ENCODE results near the gene ING4.

The ING4 gene

DNA sequence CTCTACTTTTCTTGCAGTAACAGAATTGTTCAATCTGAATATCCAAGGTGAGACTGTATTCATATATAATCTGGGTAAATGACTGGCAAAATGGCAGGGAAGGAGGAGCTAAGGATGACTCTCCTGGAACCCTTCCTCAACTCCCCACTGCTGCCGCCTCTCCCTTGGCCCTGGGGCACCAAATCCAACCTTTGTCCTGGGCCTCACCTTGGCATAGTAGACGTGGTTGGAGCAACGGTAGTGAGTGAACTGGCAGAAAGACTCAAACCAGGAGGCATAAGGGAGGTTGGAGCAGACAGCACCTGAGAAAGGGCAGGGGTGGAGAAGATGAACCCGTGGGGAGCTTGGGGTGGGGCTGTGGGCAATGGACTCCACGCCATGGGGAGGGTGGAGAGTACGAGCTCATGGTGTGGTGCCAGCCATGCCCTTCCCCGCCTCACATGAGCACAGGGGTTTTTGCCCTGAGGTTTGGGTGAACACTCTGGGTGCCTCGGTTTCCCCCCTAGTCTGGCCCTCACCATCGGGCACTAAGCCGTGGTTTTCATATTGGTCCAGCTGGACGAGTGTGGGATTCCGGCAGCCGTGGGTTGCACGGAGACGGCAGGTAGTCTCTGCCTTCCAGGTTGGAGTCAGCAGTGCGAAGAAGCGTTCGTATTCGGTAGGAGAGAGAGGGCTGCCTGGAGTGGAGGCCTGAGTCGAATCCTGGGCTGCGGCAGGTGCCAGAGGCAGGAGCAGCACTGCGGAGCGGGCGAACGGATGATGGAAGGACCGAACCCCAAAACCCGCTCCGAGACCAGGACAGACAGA lies 16.4 kb downstream of the ING4 start:
- H3K4me1 ChIP-seq (ENCODE audit: control insufficient read depth in 1 of 2, insufficient read depth in 2 of 2, low read length in 2 of 2): peaks cover 0 to 5% of the 10 kb centered on the region in 2 donors
- no peaks in the 10 kb centered on the region for H3K9me3 ChIP-seq (ENCODE audit: control insufficient read depth in 1 of 2, low read length in 2 of 2)
- H3K27ac ChIP-seq (ENCODE audit: low read length): peak overlapping the region; percentile 60
- peaks cover 12 to 23% of the 10 kb centered on the region in 2 donors for H3K36me3 ChIP-seq (ENCODE audit: control insufficient read depth in 1 of 2, insufficient read depth in 2 of 2, low read length in 2 of 2)
- no peaks in the 10 kb centered on the region for H3K27me3 ChIP-seq (ENCODE audit: low read depth, low read length)
- peak overlapping the region; percentile 61 to 62 for H3K4me3 ChIP-seq (ENCODE audit: low read depth in 1 of 2, low read length in 2 of 2)

DNA sequence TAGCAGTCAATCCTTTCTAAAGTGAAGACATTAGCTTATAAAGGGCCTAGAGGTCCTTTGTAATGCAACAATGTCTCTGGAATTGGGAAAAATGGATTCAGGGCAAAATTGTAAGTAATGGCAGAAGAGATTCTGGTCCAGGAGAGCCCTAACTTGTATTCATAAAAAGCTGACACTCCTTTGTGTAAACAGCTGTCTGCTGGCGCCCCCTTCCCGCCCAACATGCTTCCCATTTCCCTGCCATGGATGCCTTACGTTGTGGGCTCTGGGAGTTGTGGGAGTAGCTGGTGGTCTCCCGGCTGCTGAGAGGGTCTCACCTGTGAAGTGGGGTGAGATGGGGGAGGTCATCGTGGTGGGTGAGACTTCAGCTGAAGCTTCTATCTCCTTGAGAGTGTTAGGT lies 18.0 kb downstream of the ING4 start:
- Histone ChIP-seq H3K9me3 (ENCODE audit: control insufficient read depth in 1 of 2, low read length in 2 of 2) (no peaks in the 10 kb centered on the region), H3K4me1 (ENCODE audit: control insufficient read depth in 1 of 2, insufficient read depth in 2 of 2, low read length in 2 of 2) (peaks cover 0 to 5% of the 10 kb centered on the region in 2 donors), H3K36me3 (ENCODE audit: control insufficient read depth in 1 of 2, insufficient read depth in 2 of 2, low read length in 2 of 2) (peaks cover 0 to 7% of the 10 kb centered on the region in 2 donors), H3K27me3 (ENCODE audit: low read depth, low read length) (no peaks in the 10 kb centered on the region), H3K4me3 (ENCODE audit: low read depth in 1 of 2, low read length in 2 of 2) (no peak overlapping the region), H3K27ac (ENCODE audit: low read length) (no peak overlapping the region)

DNA sequence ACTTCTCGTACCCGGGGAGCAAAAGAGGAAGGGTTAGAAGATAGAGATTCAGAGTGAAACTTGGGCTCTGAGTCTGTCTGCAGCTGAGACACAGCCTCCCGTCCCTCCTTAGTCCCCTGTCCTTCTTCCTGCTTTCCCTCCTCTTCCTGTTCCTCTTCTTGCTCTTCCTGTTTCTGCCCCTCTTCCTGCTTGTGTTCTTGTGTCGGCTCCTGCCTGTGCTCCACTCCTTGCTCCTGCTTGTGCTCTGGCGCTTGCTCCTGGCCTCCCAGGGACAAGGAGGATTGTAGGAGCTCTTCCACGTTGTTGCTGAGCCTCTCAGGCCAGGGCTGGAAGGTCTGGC lies 18.7 kb downstream of the ING4 start:
- no peaks in the 10 kb centered on the region for H3K27me3 ChIP-seq (ENCODE audit: low read depth, low read length)
- peaks cover 0 to 7% of the 10 kb centered on the region in 2 donors for H3K36me3 ChIP-seq (ENCODE audit: control insufficient read depth in 1 of 2, insufficient read depth in 2 of 2, low read length in 2 of 2)
- H3K4me3 ChIP-seq (ENCODE audit: low read depth in 1 of 2, low read length in 2 of 2): no peak overlapping the region
- no peaks in the 10 kb centered on the region for H3K9me3 ChIP-seq (ENCODE audit: control insufficient read depth in 1 of 2, low read length in 2 of 2)
- H3K4me1 ChIP-seq (ENCODE audit: control insufficient read depth in 1 of 2, insufficient read depth in 2 of 2, low read length in 2 of 2): peaks cover 0 to 5% of the 10 kb centered on the region in 2 donors
- no peak overlapping the region for H3K27ac ChIP-seq (ENCODE audit: low read length)

DNA sequence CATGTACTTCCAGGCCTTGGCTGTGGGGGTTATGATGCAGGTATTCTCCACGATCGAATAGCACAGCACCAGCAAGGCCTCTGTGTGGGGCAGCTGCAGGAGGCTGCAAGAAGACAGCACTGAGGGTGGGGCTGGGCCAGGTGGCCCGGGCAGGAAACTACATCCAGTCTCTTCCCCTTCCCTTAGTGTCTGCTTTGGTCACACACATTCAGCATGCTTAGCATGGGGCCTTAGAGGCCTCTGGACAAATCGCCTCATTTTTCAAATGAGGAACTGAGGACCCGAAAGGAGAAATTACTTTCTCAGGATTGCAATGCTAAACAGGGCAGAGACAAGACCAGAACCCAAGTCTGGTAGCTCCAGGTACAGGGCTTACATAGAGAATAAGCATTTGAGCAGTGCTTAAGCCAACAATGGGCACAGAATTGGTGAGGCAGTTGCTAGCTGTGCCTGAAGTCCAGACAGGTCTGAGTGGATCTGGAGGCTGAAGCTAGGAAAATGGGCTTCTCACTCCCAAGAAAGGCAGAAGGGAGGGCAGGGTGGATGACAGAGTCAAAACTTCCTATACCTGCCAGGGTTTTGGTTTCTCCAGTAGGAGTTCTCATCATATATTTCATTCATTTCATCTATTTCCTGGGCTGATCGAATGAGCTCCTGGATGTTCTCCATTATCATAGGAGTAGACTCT lies 19.2 kb downstream of the ING4 start:
- Histone ChIP-seq H3K4me1 (ENCODE audit: control insufficient read depth in 1 of 2, insufficient read depth in 2 of 2, low read length in 2 of 2) (peaks cover 0 to 5% of the 10 kb centered on the region in 2 donors), H3K9me3 (ENCODE audit: control insufficient read depth in 1 of 2, low read length in 2 of 2) (no peaks in the 10 kb centered on the region), H3K27ac (ENCODE audit: low read length) (no peak overlapping the region), H3K27me3 (ENCODE audit: low read depth, low read length) (no peaks in the 10 kb centered on the region), H3K36me3 (ENCODE audit: control insufficient read depth in 1 of 2, insufficient read depth in 2 of 2, low read length in 2 of 2) (peaks cover 0 to 7% of the 10 kb centered on the region in 2 donors), H3K4me3 (ENCODE audit: low read depth in 1 of 2, low read length in 2 of 2) (no peak overlapping the region)

DNA sequence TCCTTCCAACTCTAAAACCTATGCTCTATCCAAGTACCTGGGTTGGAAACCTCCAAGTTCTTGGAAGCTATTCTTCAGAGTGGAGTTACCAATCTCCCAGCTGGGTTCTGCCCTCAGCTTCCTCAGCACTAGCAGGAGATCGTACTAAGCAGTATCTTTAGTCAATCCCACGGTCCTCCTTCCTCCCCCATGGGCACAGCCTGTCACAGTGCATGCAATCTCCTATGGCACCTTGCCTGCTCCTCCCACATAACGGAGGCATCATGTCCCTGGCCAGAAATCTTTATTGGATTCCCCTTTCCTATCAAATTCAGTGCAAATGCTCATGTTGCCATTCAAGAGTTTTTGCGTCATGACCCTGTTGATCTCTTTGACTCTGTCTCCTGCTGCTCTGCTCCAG lies 21.8 kb downstream of the ING4 start:
- Histone ChIP-seq H3K27me3 (ENCODE audit: low read depth, low read length) (no peaks in the 10 kb centered on the region), H3K36me3 (ENCODE audit: control insufficient read depth in 1 of 2, insufficient read depth in 2 of 2, low read length in 2 of 2) (no peaks in the 10 kb centered on the region), H3K27ac (ENCODE audit: low read length) (no peak overlapping the region), H3K4me3 (ENCODE audit: low read depth in 1 of 2, low read length in 2 of 2) (no peak overlapping the region), H3K9me3 (ENCODE audit: control insufficient read depth in 1 of 2, low read length in 2 of 2) (no peaks in the 10 kb centered on the region), H3K4me1 (ENCODE audit: control insufficient read depth in 1 of 2, insufficient read depth in 2 of 2, low read length in 2 of 2) (no peaks in the 10 kb centered on the region)

DNA sequence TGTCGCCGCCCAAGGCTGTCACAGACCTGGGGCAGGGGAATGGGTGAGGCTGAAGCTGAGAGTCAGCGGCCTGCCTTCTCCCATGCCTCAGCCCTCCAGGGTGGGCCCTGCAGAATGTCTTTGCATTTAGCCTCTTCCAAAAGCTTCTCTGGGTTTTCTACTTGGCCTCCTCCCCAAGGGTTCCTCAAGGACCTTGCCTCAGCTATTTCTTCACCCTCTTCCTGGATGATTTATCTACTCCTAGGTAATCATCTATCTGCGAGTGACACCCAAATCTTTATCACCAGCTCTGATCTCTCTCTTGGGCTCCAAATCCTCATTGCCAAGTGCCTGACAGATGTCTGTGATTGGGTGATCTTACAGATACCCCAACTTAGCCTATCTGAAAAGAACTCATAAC lies 22.4 kb downstream of the ING4 start:
- no peak overlapping the region for H3K27ac ChIP-seq (ENCODE audit: low read length)
- no peak overlapping the region for H3K4me3 ChIP-seq (ENCODE audit: low read depth in 1 of 2, low read length in 2 of 2)
- H3K9me3 ChIP-seq (ENCODE audit: control insufficient read depth in 1 of 2, low read length in 2 of 2): no peaks in the 10 kb centered on the region
- no peaks in the 10 kb centered on the region for H3K36me3 ChIP-seq (ENCODE audit: control insufficient read depth in 1 of 2, insufficient read depth in 2 of 2, low read length in 2 of 2)
- H3K4me1 ChIP-seq (ENCODE audit: control insufficient read depth in 1 of 2, insufficient read depth in 2 of 2, low read length in 2 of 2): peaks cover 0 to under 1% of the 10 kb centered on the region in 2 donors
- H3K27me3 ChIP-seq (ENCODE audit: low read depth, low read length): no peaks in the 10 kb centered on the region

DNA sequence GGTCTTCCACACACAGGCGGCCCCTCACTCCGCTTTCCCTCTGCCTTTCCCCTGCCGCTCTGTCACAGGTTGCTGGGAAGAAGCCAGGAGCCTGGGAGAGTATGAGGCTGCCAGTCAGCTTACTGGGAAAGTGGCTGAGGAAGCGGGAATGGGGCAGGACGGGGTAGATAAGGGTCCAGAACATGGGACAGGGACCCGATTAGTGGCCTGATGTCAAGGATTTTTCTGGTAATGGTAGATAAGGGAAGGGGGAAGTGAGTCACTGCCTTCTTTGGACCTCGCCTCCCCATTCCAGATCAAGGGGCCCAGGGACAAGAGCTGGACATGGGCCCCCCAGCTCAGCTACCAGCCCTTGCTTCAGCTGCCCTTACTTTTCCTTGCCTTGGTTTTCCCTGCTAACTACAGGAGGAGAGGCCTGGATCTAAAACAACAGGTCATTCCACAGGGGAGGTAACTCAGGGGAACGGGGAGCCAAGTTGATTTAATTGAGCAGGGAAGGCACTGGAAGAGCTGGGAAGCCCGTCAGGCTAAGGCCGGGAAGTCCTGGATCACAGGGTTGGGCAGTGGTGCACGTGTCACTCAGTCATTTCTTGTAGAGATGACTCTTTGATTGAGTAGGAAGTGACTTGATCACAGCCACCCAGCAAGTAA lies 23.6 kb downstream of the ING4 start:
- Histone ChIP-seq H3K4me3 (ENCODE audit: low read depth in 1 of 2, low read length in 2 of 2) (no peak overlapping the region), H3K27ac (ENCODE audit: low read length) (no peak overlapping the region), H3K4me1 (ENCODE audit: control insufficient read depth in 1 of 2, insufficient read depth in 2 of 2, low read length in 2 of 2) (peaks cover 0 to 5% of the 10 kb centered on the region in 2 donors)

DNA sequence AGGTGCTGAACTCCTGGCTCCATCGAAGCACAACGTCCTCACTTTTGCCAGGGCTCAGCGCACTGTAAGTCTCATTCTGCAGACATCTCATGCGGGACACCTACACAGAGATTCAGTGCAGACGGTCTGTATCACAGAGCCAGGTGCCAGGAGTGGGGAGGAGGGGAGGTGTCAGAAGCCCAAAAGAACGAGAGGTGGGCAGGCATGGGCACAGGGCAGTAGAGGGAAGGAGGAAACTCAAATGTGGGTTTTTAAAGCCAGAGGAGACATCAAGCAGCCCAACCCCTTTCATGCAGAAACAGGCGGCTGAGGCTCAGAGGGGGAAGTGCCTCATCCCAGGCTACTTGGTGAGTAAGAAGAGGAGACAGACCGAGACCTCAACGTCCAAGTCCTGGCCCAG lies 24.6 kb downstream of the ING4 start:
- Histone ChIP-seq H3K36me3 (ENCODE audit: control insufficient read depth in 1 of 2, insufficient read depth in 2 of 2, low read length in 2 of 2) (no peaks in the 10 kb centered on the region), H3K4me1 (ENCODE audit: control insufficient read depth in 1 of 2, insufficient read depth in 2 of 2, low read length in 2 of 2) (peaks cover 1 to 5% of the 10 kb centered on the region in 2 donors), H3K4me3 (ENCODE audit: low read depth in 1 of 2, low read length in 2 of 2) (no peak overlapping the region), H3K9me3 (ENCODE audit: control insufficient read depth in 1 of 2, low read length in 2 of 2) (no peaks in the 10 kb centered on the region), H3K27ac (ENCODE audit: low read length) (no peak overlapping the region), H3K27me3 (ENCODE audit: low read depth, low read length) (no peaks in the 10 kb centered on the region)

More for the DNA sequence above, 23.6 kb downstream of the ING4 start:
- H3K36me3 ChIP-seq (ENCODE audit: control insufficient read depth in 1 of 2, insufficient read depth in 2 of 2, low read length in 2 of 2): no peaks in the 10 kb centered on the region
- H3K27me3 ChIP-seq (ENCODE audit: low read depth, low read length): no peaks in the 10 kb centered on the region
- H3K9me3 ChIP-seq (ENCODE audit: control insufficient read depth in 1 of 2, low read length in 2 of 2): no peaks in the 10 kb centered on the region

DNA sequence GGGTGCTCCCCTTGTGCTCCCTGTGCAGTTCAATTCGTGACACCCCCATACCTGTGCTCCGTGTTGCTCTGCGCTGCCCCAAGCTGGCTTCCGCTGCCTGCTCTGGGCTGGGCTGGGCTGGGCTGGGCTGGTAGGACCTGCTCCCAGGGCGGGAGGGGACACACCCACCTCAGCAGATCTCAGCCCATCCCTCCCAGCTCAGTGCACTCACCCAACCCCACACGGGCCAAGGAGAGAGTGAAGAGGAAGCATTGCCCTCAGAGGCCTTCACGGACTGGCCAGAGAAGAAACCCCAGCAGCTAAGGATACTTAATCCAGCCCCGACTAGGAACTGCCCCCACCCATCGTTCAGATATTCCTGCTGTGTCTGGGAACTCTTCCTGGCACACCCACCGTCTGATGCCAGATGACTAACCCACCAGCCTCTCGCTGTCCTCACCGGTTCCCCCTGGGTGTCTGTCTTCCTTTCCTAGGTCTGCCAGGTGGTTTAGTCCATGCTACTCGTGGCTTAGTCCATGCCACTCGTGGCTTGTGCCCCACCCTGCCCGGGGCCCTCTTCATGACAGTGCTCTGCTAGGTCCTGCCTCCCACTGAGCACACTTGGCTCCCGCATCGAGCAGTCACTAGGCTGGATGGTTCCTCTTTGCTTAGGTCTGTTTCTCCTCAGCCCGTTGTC lies 26.9 kb downstream of the ING4 start, which contains the start of gene LPAR5:
TSS of gene LPAR5 (minus strand) at position 104 of the 676 bp plus-strand sequence. CDS start 14,711 bp downstream, outside the sequence.
- peaks cover 8 to 9% of the 10 kb centered on the region in 2 donors for H3K4me1 ChIP-seq (ENCODE audit: control insufficient read depth in 1 of 2, insufficient read depth in 2 of 2, low read length in 2 of 2)
- no peaks in the 10 kb centered on the region for H3K27me3 ChIP-seq (ENCODE audit: low read depth, low read length)
- peak within 1 kb of the TSS in 1 of 2 donors; percentile 2 for H3K4me3 ChIP-seq (ENCODE audit: low read depth in 1 of 2, low read length in 2 of 2)
- no peaks in the 10 kb centered on the region for H3K9me3 ChIP-seq (ENCODE audit: control insufficient read depth in 1 of 2, low read length in 2 of 2)
- peak within 1 kb of the TSS; percentile 61 for H3K27ac ChIP-seq (ENCODE audit: low read length)
- H3K36me3 ChIP-seq (ENCODE audit: control insufficient read depth in 1 of 2, insufficient read depth in 2 of 2, low read length in 2 of 2): no peaks in the 10 kb centered on the region

DNA sequence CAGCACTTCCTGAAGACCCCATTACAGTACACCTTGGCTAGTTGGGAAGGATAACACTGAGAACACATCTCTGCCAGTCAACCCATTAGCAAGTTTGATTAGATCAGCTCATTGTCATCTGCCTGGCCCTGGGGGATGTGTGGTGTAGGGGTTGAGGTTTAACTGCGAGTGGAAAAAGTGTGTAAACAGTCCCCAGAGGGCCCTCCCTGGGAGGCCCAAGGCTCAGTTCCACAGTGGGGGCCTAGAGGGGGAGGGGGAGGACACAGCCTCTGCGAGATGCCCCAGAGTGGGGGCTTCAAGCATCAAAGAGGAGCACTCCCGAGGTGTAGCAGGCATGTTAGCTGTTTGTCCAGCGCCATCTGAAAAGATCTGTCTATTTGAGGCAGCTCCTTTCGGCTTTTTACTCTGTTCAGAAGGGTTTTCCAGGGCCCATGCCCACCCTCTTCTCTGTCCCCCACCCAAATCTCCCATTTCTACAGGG lies 27.5 kb downstream of the ING4 start:
- Histone ChIP-seq H3K27ac (ENCODE audit: low read length) (peak overlapping the region; percentile 61), H3K27me3 (ENCODE audit: low read depth, low read length) (no peaks in the 10 kb centered on the region), H3K4me1 (ENCODE audit: control insufficient read depth in 1 of 2, insufficient read depth in 2 of 2, low read length in 2 of 2) (peaks cover 8 to 13% of the 10 kb centered on the region in 2 donors), H3K4me3 (ENCODE audit: low read depth in 1 of 2, low read length in 2 of 2) (peak overlapping the region in 1 of 2 donors; percentile 2), H3K36me3 (ENCODE audit: control insufficient read depth in 1 of 2, insufficient read depth in 2 of 2, low read length in 2 of 2) (no peaks in the 10 kb centered on the region), H3K9me3 (ENCODE audit: control insufficient read depth in 1 of 2, low read length in 2 of 2) (no peaks in the 10 kb centered on the region)

Data from muscle layer of duodenum (tissue), 2 donors.